ENCODE measurements around the gene RIC3. TPM values are rescaled to one million over a fixed set of nuclear protein-coding genes. Genes with fewer than 3 reads are reported as not detected.

The RIC3 gene
- total RNA-seq, 2 donors from 2014 or later = 25.0 to 27.3 TPM

- H3K4me1 ChIP-seq (replicated peaks) = no peaks in the 10 kb centered on the region
- no peaks in the 10 kb centered on the region for H3K36me3 ChIP-seq
- no peaks in the 10 kb centered on the region for H3K27me3 ChIP-seq (replicated peaks; ENCODE audit: insufficient read depth)
- TF ChIP-seq CTCF (IDR thresholded peaks at IDR 0.05) = no peak
- TF ChIP-seq POLR2A (IDR thresholded peaks at IDR 0.05) = no peak
- TF ChIP-seq POLR2AphosphoS5 (IDR thresholded peaks at IDR 0.05) = no peak
- no peak overlapping the region for H3K27ac ChIP-seq
- H3K9me3 ChIP-seq = no peaks in the 10 kb centered on the region
- 74% methylated on average over 13 of the region's 13 CpGs for whole genome bisulfite sequencing
- no peak for DNase-seq (ENCODE audit: low spot score)
- H3K4me3 ChIP-seq = no peak overlapping the region
- intact Hi-C loops (cut with DNase I) = no loop called here
Measured at GRCh38 chr11:8062781-8063257, 106.0 kb downstream of the RIC3 start.

GRCh38 chr11:8061555-8062428 lies 107.0 kb downstream of the RIC3 start:
- Histone ChIP-seq H3K4me3 (no peak overlapping the region), H3K27me3 (replicated peaks; ENCODE audit: insufficient read depth) (no peaks in the 10 kb centered on the region), H3K36me3 (no peaks in the 10 kb centered on the region), H3K9me3 (no peaks in the 10 kb centered on the region), H3K27ac (no peak overlapping the region), H3K4me1 (replicated peaks) (no peaks in the 10 kb centered on the region)
- no peak for TF ChIP-seq POLR2A (IDR thresholded peaks at IDR 0.05)
- TF ChIP-seq POLR2AphosphoS5 (IDR thresholded peaks at IDR 0.05) = no peak
- no peak for TF ChIP-seq CTCF (IDR thresholded peaks at IDR 0.05)
- intact Hi-C loops (cut with DNase I) = no loop called here
- 95% methylated on average over 22 of the region's 22 CpGs for WGBS
- DNase-seq (ENCODE audit: low spot score) = no peak

- Histone ChIP-seq H3K4me3 (no peak overlapping the region), H3K36me3 (no peaks in the 10 kb centered on the region), H3K4me1 (replicated peaks) (no peaks in the 10 kb centered on the region), H3K27me3 (replicated peaks; ENCODE audit: insufficient read depth) (no peaks in the 10 kb centered on the region), H3K27ac (no peak overlapping the region), H3K9me3 (no peaks in the 10 kb centered on the region)
- WGBS = 95% methylated on average over 12 of the region's 12 CpGs
- DNase-seq (ENCODE audit: low spot score) = no peak
- TF ChIP-seq CTCF (IDR thresholded peaks at IDR 0.05) (no peak), POLR2AphosphoS5 (IDR thresholded peaks at IDR 0.05) (no peak), POLR2A (IDR thresholded peaks at IDR 0.05) (no peak)
- intact Hi-C loops (cut with DNase I) = no loop called here
Measured at GRCh38 chr11:8060801-8061554, 107.8 kb downstream of the RIC3 start.

GRCh38 chr11:8060146-8060719 lies 108.6 kb downstream of the RIC3 start:
- DNase-seq (ENCODE audit: low spot score) = no peak
- intact Hi-C loops (cut with DNase I) = no loop called here

More at GRCh38 chr11:8060146-8060719, 108.6 kb downstream of the RIC3 start:
- H3K27me3 ChIP-seq (replicated peaks; ENCODE audit: insufficient read depth) = no peaks in the 10 kb centered on the region
- H3K9me3 ChIP-seq = no peaks in the 10 kb centered on the region
- no peak overlapping the region for H3K4me3 ChIP-seq
- no peak for TF ChIP-seq CTCF (IDR thresholded peaks at IDR 0.05)
- TF ChIP-seq POLR2AphosphoS5 (IDR thresholded peaks at IDR 0.05) = no peak
- no peak overlapping the region for H3K27ac ChIP-seq
- H3K36me3 ChIP-seq = no peaks in the 10 kb centered on the region
- H3K4me1 ChIP-seq (replicated peaks) = no peaks in the 10 kb centered on the region
- WGBS = 91% methylated on average over 3 of the region's 3 CpGs

All from prostate gland (tissue), 2 donors.